SKM-1 (cell line): Measurements from ENCODE around the gene PHF12.
"Not testable (repeated sequence)": the region's sequence is repeated elsewhere in the genome, so short reads cannot be mapped to it uniquely, and the experiment has no call there.

Experiments
- DNase-seq: peaks from one replicate; lab custom pipeline; 2025; ENCODE audit not compliant: unreplicated experiment; lab: John Stamatoyannopoulos, UW

Gene PHF12

DNA sequence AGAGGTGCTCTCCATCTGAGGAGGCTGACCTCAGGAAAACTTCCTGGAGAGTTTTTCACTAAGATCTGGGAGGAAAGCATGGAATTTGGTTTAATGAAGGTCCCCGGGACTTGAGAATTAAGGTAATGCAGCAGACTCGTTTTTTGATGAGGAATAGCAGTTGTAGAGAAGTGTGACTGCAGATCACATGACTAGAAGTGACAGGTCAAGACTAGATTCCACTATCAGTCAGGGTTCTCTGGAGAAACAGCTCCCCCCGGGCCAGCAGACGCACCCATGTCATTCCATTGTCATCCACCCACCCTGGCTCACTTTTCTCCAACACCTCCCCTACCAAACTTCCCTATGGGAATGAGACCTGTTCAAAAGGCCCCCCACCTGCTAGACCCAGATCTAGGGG lies 46.5 kb downstream of the PHF12 start:
- no peak for DNase-seq

GRCh38 chr17:28903546-28903841 lies 47.8 kb downstream of the PHF12 start:
- not testable (repeated sequence) for DNase-seq

GRCh38 chr17:28902819-28903545 lies 48.3 kb downstream of the PHF12 start, which contains the start of gene DHRS13:
Gene DHRS13 (minus strand): TSS chr17:28903079. CDS start chr17:28902944, 135 bp downstream.
- DNase-seq: peak; percentile 83

DNA sequence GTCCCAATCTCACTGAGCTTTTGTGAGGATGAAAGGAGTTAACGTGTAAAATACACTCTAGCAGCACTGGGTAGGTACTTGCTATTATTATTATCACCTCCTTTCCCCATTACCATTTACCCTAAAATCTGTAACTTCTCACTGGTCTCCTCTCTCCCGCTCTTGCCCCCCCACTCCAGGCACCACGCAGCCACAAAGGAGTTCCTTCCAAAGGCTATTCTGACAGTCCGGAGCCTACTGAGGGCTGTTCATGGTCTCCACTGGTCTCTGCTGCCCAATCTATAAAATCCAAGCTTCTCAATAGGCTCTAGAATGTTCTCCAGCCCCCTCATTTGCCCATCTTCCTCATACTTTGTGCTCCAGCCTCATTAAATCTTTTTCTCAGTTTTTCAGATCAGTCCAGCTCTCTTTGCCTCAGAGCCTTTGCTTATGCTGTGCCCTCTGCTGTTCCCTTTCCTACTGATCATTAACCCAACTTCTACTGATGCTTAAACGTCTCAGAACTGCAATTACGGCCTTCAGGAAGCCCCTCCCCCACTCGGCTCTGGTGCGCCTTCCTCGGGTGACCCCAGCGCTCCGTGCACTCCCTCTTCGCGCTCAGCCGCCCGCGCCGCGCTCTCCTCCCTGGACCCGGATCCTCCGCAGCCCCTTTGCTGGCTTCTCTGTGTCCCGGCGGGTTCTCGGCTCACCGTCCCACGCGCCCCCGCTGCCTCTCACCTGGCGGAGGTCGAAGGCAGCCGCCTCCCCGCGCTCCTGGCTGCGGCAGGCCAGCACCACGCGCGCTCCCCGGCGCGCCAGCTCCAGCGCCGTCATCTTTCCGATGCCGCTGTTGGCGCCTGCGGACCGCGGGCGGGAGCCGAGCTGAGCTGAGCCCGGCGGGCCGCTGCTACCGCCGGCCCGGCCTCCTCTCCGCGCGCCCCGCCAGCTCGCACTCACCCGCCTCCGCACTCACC lies 49.2 kb downstream of the PHF12 start:
- peak; percentile 24 for DNase-seq

GRCh38 chr17:28900986-28901726 lies 50.2 kb downstream of the PHF12 start:
- DNase-seq: no peak

- DNase-seq: no peak
These were observed 52.0 kb downstream of the PHF12 start for GRCh38 chr17:28899212-28899815.

GRCh38 chr17:28898527-28898955 lies 52.8 kb downstream of the PHF12 start:
- no peak for DNase-seq

GRCh38 chr17:28897769-28898526 lies 53.4 kb downstream of the PHF12 start:
- DNase-seq: no peak

DNA sequence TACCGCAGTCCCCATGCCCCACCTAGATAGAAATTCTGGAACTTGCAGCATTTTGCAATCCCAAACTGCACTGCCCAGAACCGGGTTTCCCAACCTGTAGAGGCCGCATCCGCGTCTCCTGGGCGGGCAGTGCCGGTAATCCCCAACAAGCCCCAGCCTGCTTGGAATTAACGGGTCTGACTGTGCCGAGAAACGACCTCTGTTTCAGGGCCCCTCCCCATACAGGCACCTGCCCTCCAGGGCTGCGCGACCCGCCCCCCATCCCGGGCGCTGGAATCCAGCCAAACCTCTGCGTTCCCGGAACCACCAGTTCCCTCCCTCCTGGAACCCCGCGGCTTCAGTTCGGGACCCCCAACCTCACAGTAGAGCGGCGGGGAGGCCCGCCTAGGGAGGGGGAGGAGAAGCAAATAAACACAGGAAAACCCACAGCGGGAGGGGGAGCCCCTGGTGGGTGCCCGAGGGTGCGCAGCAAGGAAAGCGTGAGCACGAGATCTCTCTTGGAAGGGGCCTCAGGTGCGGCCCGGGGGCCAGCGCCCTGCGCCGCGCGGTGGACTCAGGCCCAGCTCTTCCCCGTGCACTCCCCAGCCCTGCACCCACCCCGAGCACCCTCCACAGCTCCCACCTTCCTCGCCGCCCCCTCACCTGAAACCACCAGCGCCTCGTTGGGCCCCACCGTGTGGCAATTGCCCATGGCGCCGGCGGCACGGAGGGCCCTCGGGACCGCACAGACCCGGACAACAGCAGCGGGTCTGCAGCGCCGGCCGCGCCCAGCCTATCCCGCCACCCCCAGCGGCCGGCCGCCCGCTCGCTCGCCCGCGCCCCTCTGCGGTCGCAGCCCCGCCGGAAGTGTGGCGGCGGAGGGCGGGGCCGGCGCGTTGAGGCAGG lies 54.2 kb downstream of the PHF12 start, which contains the start of gene FLOT2:
Gene FLOT2 (minus strand): TSS at position 850 of the 885 bp plus-strand sequence. CDS start 159 bp downstream, at position 691.
- DNase-seq: peak; percentile 57

GRCh38 chr17:28896491-28896883 lies 54.8 kb downstream of the PHF12 start:
- no peak for DNase-seq

- no peak for DNase-seq
These were observed 55.4 kb downstream of the PHF12 start for GRCh38 chr17:28895794-28896447.

- peak; percentile 69 for DNase-seq
These were observed 57.8 kb downstream of the PHF12 start for GRCh38 chr17:28893248-28894183.

GRCh38 chr17:28892024-28892423 lies 59.3 kb downstream of the PHF12 start:
- no peak for DNase-seq

DNA sequence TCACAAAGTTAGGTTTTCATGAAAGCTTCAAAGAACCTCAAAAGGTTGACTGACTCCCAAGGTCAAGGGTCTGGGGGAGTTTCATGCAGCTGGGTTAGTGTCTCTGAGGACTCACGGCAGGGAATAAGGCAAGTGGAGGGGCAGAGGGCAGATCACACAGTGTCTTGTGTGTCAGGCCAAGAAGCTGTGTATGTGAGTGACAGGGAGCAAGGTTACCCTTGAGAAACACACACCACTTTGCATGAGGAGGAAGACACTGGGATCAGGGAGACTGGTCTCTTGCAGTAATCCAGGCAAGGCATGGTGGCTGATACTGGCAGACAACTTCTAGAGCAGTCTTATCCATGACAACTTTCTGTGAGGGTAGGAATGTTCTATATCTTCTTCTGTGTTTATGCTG lies 60.1 kb downstream of the PHF12 start:
- no peak for DNase-seq

GRCh38 chr17:28889996-28890395 lies 61.3 kb downstream of the PHF12 start:
- DNase-seq: no peak

DNA sequence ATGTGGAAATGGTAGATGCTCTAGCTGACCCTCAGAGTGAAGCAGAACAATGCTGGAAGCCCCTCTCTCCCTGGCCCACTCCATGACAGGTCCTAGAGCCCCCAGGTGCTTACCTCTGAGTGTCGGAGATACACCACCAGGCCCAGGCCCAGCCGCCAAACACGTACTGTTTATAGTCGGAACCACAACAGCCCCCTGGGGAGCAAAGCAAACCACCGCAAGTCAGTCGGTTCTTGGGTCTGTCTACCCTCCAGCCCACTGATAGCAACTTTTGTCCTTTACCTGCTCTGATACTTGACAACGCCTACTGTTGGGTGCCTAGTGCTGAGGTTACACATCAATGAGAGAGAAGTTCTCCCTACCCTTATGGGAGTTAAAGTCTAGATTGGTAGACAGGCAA lies 62.5 kb downstream of the PHF12 start:
- DNase-seq: no peak

DNA sequence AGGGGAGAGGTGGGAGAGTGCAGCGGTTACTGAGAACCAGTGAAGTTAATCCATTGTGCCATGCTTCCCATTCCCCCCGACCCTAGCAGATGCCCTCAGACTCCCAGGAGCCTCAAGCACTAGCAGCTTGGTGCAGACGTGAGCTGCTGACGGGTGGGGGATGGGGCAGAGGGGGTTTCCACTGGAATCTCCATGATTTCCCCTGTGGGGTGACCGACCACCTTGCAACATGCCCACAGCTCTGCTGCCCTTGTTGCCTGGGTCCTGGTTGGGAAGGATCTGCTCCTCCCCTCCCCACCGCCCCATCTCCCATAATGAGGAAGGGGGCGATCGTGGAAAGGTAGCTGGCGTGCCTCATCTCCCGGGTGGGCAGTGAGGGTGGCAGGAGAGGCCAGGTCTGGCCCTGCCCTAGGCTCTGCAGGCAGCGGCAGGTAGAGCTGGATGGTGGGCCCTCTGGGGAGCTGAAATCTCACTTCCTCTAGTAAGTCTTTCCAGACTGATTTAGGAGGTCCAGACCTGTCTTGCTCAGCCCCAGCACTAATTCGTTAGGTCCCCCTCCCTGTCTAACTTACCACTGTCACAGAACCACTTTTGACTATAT lies 63.3 kb downstream of the PHF12 start:
- DNase-seq: no peak
